Measurements from ENCODE around the gene SNED1.

The SNED1 gene

DNA sequence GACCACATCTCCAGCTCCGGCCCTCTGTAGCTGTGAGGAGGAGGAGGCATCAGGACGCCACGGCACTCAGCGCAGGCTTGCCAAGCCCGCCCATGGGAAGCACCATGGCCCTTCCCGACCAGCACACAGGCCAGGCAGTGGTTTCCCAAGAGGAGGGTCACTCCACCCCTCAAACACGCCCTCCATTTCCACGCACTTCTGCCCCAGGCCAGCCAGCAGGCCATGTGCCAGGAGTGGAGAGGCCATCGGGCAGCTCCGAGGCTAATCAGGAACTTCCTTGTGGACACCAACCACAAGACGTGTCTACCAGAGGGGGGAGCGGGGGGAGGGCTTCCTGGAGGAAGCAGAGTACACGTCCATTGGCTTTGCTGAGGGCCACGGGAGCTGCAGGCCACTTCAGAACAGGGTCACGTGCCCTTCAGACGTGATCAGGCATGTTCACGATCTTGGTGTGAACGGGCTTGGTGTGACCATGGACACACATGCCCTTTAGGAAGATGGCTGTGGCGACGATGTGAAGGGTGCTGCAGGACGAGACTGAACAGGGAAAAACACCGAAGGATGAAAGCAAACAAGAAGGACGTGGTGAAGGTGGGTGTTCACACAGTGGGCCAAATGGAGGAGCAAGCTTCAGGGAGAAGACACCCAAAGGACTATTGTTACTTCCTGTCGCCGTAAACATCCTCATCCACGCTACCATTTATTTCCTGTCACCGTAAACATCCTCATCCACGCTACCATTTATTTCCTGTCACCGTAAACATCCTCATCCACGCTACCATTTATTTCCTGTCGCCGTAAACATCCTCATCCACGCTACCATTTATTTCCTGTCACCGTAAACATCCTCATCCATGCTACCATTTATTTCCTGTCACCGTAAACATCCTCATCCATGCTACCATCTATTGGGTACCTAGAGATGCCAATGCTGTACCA is 110.1 kb downstream of the SNED1 start:
- TF ChIP-seq, protein P1, sequence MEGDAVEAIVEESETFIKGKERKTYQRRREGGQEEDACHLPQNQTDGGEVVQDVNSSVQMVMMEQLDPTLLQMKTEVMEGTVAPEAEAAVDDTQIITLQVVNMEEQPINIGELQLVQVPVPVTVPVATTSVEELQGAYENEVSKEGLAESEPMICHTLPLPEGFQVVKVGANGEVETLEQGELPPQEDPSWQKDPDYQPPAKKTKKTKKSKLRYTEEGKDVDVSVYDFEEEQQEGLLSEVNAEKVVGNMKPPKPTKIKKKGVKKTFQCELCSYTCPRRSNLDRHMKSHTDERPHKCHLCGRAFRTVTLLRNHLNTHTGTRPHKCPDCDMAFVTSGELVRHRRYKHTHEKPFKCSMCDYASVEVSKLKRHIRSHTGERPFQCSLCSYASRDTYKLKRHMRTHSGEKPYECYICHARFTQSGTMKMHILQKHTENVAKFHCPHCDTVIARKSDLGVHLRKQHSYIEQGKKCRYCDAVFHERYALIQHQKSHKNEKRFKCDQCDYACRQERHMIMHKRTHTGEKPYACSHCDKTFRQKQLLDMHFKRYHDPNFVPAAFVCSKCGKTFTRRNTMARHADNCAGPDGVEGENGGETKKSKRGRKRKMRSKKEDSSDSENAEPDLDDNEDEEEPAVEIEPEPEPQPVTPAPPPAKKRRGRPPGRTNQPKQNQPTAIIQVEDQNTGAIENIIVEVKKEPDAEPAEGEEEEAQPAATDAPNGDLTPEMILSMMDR (IDR thresholded peaks at IDR 0.05; ENCODE audit: insufficient read depth, missing control alignments), result no peak
- no peak for FAIRE-seq
- DNase-seq (ENCODE audit: insufficient read length, low spot score), result no peak

DNA sequence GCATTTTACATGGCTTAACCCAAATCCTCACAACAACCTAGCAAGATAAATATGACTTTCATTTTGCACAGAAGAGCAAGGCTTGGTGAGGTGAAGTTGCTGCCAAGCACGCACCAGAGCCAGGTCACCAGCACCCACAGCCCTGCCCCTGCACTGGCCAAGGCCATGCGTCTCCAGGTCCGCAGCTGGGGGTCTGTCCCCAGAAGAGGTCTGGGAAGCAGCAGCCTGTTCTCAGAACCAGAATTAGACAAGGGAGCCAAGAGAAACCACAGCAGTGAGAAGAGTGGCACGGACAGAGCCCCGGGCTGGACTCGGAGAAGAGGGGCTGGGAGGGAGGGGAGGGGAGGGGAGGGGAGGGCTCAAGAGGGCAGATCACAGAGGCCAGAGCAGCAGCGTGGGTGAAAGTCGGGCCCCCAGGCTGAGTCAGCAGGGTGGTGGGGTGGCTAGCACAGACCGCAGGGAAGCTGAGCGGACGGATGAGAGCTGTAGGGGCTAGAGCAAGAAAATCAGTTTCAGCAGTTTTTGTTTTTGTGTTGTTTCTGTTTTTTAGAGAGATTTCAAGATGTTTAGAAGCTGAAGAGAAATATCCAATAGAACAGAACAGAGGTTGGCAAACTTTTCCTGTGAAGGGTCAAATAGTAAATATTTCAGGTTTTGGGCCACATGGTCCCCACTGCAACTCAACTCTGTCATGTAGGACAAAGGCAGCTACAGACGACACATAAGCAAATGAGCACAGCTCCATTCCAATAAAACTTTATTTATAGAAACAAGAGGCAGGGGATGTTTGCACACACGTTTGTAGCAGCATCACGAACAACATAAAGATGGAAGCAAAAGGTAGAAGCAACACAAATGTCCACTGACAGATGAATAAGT is 111.0 kb downstream of the SNED1 start:
- TF ChIP-seq, protein P1 (IDR thresholded peaks at IDR 0.05; ENCODE audit: insufficient read depth, missing control alignments), result no peak
- no peak for DNase-seq (ENCODE audit: insufficient read length, low spot score)
- FAIRE-seq, result no peak

DNA sequence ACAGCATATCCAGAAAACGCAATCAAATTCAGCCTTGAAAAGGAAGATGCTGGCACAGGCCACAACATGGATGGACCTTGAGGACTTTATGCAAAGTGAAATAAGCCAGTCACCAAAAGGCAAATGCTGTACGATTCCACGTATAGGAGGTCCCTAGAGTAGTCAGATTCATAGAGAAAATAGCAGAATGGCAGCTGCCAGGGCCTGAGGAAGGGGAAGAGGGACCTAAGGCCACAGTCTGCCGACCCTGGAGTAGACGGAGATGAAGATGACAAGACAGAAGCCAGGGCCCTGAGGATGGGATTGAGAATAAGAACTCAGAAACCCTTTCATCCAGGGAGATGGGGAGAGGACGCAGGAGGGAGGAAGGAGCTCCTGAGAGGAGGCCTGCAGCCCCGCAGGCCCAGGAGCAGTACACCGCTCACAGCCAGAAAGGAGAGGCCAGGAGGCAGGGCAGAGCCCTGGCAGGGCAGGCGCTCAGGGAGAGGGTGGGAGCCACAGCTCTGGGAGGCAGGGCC is 111.7 kb downstream of the SNED1 start:
- no peak for FAIRE-seq
- TF ChIP-seq, protein P1 (IDR thresholded peaks at IDR 0.05; ENCODE audit: insufficient read depth, missing control alignments), result no peak
- no peak for DNase-seq (ENCODE audit: insufficient read length, low spot score)

DNA sequence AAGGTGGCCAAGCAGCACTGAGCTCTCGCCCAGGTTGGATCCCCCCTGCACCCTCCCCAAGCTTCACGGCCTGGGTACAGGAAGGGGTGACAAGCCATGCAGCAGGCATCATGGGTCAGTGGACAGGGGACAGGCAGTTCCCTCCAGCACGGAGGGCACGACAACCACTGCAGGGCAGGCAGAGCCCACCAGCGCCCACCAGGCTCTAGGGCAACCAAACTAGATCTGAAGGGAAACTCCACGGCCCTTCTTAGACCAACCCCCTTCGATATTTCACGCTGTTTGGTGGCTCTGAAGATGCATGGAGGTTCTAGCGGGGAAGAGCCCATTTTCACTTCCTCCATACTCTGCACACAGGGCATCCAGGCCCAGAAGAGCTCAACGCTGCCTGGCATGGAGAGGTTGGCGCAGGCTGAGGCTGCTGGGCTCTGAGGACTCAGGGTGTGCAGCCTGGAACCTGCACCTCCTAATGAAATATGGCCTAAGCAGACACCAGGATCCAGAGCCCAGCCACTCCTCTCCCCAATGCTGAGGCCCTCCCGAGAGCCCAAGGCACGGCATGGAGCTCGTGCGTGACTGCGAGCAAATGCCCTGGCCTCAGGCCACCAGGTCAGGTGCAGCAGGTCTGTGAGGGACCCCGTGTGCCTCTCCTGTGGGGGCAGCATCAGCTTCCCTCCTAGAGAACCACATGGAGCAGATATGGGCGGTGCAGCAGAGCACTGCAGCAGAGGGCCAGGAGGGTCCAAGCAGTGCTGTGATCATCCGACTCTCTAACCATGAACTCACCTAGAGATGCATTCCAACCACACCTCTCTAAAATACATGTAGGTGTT is 112.4 kb downstream of the SNED1 start:
- no peak for FAIRE-seq

DNA sequence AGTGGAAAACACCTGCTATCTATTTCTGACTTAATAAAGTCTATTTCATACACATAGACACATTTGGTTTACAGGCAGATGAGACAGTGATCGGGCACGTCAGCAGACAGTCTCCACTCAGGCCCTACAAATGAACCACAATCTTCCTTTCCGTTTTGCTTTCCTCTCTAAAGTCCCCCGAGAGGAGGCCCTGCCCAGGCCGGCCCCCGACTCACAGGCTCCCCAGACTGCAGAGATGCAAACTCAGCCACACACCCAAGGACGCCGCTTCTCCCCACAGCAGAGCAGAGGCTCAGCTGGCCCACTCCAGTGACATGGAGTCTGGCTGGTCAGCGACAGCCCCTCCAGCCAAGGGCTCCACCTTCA is 113.0 kb downstream of the SNED1 start:
- FAIRE-seq (no peak), DNase-seq (ENCODE audit: insufficient read length, low spot score) (no peak)
- TF ChIP-seq, protein P1 (IDR thresholded peaks at IDR 0.05; ENCODE audit: insufficient read depth, missing control alignments), result no peak

More for the DNA sequence above, 112.4 kb downstream of the SNED1 start:
- no peak for DNase-seq (ENCODE audit: insufficient read length, low spot score)
- TF ChIP-seq, protein P1 (IDR thresholded peaks at IDR 0.05; ENCODE audit: insufficient read depth, missing control alignments), result no peak

DNA sequence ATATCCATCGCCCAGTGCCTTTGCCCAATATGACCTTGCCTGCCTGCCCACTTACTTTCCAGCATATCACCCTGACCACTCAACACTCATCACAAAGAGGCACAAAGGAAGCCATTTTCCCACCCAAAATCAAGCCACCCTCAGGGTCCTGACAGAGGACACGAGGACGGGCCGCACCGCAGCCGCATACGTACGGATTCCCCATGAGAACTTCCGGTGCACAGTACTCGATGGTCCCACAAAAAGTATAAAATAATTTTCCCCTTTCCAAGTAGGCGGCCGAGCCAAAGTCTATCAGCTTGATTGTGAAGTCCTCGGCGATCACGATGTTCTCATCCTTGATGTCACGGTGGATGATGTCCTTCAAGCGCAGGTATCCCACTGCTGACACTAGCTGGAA is 113.6 kb downstream of the SNED1 start:
- DNase-seq (ENCODE audit: insufficient read length, low spot score) (no peak), FAIRE-seq (no peak)
- TF ChIP-seq, protein P1 (IDR thresholded peaks at IDR 0.05; ENCODE audit: insufficient read depth, missing control alignments), result no peak

All from D721Med (cell line).